H7 (cell line): Measurements from ENCODE around the gene TRAPPC5. TPM values are rescaled to one million over a fixed set of nuclear protein-coding genes. Genes with fewer than 3 reads are reported as not detected.

ENCODE experiments used
- DNase-seq: peaks from one replicate; pipeline ENCODE4 v3.0.0; 2012
- H3K27me3 ChIP-seq: 2 replicates; pipeline ENCODE4 v1.6.0; 2011; ENCODE audit warnings: mild to moderate bottlenecking, low read length; ENCODE audit not compliant: control insufficient read depth, insufficient read depth
- H3K36me3 ChIP-seq: replicated peaks from 2 replicates; pipeline ENCODE4 v1.5.1; 2011; ENCODE audit warnings: low read length; ENCODE audit not compliant: control insufficient read depth, insufficient read depth
- H3K4me3 ChIP-seq: 2 replicates; pipeline ENCODE4 v1.5.1; 2011; ENCODE audit warnings: low read depth, mild to moderate bottlenecking, control low read depth, low read length, moderate library complexity; ENCODE audit not compliant: insufficient read depth
- total RNA-seq: library from RNA; depleted of rRNA; stranded (reverse); fragments of >200 nt; shearing (Covaris generic); gene quantifications from 2 replicates; pipeline ENCODE4 v1.2.3, GENCODE V29; 2014

TRAPPC5 gene
- total RNA-seq, 1 experiment from 2014 or later = 137 TPM

GRCh38 chr19:7657131-7657751 lies 23.4 kb upstream of the TRAPPC5 start:
- DNase-seq = peak; percentile 41
- Histone ChIP-seq H3K36me3 (no peaks in the 10 kb centered on the region), H3K27me3 (peaks cover 5% of the 10 kb centered on the region), H3K4me3 (no peak overlapping the region)

- Histone ChIP-seq H3K27me3 (no peaks in the 10 kb centered on the region; the same call in 1 of the 2 replicates), H3K4me3 (no peak overlapping the region), H3K36me3 (no peaks in the 10 kb centered on the region)
- peak; percentile 75 for DNase-seq
Measured at GRCh38 chr19:7658219-7658686, 22.4 kb upstream of the TRAPPC5 start.

GRCh38 chr19:7661744-7662538 lies 18.7 kb upstream of the TRAPPC5 start:
- no peak overlapping the region for H3K4me3 ChIP-seq
- H3K27me3 ChIP-seq = no peaks in the 10 kb centered on the region; the same call in 1 of the 2 replicates
- DNase-seq = peak; percentile 23
- H3K36me3 ChIP-seq = no peaks in the 10 kb centered on the region

GRCh38 chr19:7662657-7663056 lies 18.0 kb upstream of the TRAPPC5 start:
- Histone ChIP-seq H3K4me3 (no peak overlapping the region), H3K27me3 (no peaks in the 10 kb centered on the region; the same call in 1 of the 2 replicates), H3K36me3 (no peaks in the 10 kb centered on the region)
- no peak for DNase-seq

GRCh38 chr19:7663706-7664105 lies 16.9 kb upstream of the TRAPPC5 start:
- no peak overlapping the region for H3K4me3 ChIP-seq
- H3K36me3 ChIP-seq = no peaks in the 10 kb centered on the region
- no peak for DNase-seq
- no peaks in the 10 kb centered on the region for H3K27me3 ChIP-seq

- H3K27me3 ChIP-seq = peaks cover 12% of the 10 kb centered on the region
Measured at GRCh38 chr19:7665076-7665475, 15.6 kb upstream of the TRAPPC5 start.

GRCh38 chr19:7668842-7669241 lies 11.8 kb upstream of the TRAPPC5 start, which contains the start of gene RETN:
TSS of gene RETN (plus strand) at chr19:7669049. CDS start at chr19:7669327, 278 bp downstream.
- DNase-seq = no peak
- H3K36me3 ChIP-seq = no peaks in the 10 kb centered on the region
- peak within 1 kb of the TSS; percentile 55; the same call in 1 of the 2 replicates for H3K4me3 ChIP-seq
- H3K27me3 ChIP-seq = peaks cover 26% of the 10 kb centered on the region

More at GRCh38 chr19:7665076-7665475, 15.6 kb upstream of the TRAPPC5 start:
- no peak for DNase-seq
- Histone ChIP-seq H3K36me3 (no peaks in the 10 kb centered on the region), H3K4me3 (no peak overlapping the region)

GRCh38 chr19:7669641-7670040 lies 11.0 kb upstream of the TRAPPC5 start:
- H3K27me3 ChIP-seq = peaks cover 26% of the 10 kb centered on the region

GRCh38 chr19:7670150-7670783 lies 10.4 kb upstream of the TRAPPC5 start:
- no peaks in the 10 kb centered on the region for H3K36me3 ChIP-seq
- H3K27me3 ChIP-seq = peaks cover 26% of the 10 kb centered on the region
- peak; percentile 80 for DNase-seq
- H3K4me3 ChIP-seq = peak overlapping the region; percentile 55

More at GRCh38 chr19:7669641-7670040, 11.0 kb upstream of the TRAPPC5 start:
- no peaks in the 10 kb centered on the region for H3K36me3 ChIP-seq
- peak overlapping the region; percentile 55; the same call in 1 of the 2 replicates for H3K4me3 ChIP-seq
- DNase-seq = peak; percentile 65

- H3K36me3 ChIP-seq = no peaks in the 10 kb centered on the region
- peaks cover 26% of the 10 kb centered on the region for H3K27me3 ChIP-seq
- no peak for DNase-seq
- peak overlapping the region; percentile 55 for H3K4me3 ChIP-seq
Measured at GRCh38 chr19:7670790-7671189, 9.8 kb upstream of the TRAPPC5 start.

GRCh38 chr19:7672522-7672921 lies 8.1 kb upstream of the TRAPPC5 start:
- H3K36me3 ChIP-seq = no peaks in the 10 kb centered on the region
- H3K4me3 ChIP-seq = no peak overlapping the region
- H3K27me3 ChIP-seq = peaks cover 26% of the 10 kb centered on the region
- DNase-seq = no peak

- Histone ChIP-seq H3K36me3 (no peaks in the 10 kb centered on the region), H3K27me3 (peaks cover 23% of the 10 kb centered on the region), H3K4me3 (no peak overlapping the region)
- DNase-seq = peak; percentile 92
Measured at GRCh38 chr19:7674010-7675005, 6.3 kb upstream of the TRAPPC5 start.

- DNase-seq = no peak
- peaks cover 12% of the 10 kb centered on the region for H3K27me3 ChIP-seq
- no peak overlapping the region for H3K4me3 ChIP-seq
- no peaks in the 10 kb centered on the region for H3K36me3 ChIP-seq
Measured at GRCh38 chr19:7676376-7676775, 4.3 kb upstream of the TRAPPC5 start.
